HG03354 (cell line): Measurements from ENCODE around the gene RNU6-7.
A peak's percentile ranks its signal among the peaks of the same experiment; 100 is the strongest.

ENCODE experiments used
- ATAC-seq: cut with Tn5 transposase; IDR thresholded peaks from one replicate; pipeline ENCODE4 v1.9.1; 2021; ENCODE audit warnings: mild to moderate bottlenecking; ENCODE audit not compliant: unreplicated experiment, poor library complexity, severe bottlenecking

Gene RNU6-7

DNA sequence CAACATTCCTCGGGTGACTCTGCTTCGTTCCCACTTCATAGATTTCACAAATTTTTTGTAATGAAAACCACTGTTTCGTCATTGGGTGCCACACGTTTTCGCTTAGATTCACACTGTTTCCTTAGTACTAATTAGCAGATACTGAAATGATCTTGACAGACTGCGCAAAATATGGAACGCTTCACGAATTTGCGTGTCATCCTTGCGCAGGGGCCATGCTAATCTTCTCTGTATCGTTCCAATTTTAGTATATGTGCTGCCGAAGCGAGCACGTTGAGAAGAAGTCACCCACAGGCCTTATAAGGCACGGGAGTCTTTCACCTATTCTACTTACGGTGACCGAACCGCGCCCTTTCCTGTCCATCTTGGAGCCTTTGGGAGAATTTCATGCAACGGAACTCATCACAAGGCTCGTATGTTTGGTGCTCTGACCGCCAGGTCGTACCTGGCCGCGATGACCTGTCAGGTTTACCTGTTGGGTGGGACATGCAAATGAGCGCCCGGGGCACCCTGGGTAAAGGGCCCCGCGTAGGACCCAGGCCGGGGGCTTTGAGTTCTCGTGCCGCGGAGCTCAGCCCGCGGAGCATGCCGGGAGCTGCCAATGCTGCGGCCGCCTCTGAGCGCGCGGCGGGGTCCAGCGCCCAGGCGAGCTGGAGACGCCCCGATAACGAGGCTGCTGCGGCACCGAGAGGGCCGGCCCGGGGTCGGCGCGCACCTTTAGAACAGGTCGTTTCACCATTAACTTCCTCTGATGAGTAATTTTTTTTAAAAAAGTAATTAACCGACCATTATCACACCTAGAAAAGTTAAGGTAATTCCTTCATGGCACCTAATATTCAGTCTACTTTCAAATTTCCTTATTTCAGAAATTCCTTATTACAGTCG, 1.4 kb downstream of the RNU6-7 start, which contains the start of gene RNU6-8:
RNU6-8 (minus strand) TSS at position 272 of the 885 bp plus-strand sequence.
- ATAC-seq: peak; percentile 65

- no peak for ATAC-seq
Observed at GRCh38 chr14:32203928-32204357, 2.1 kb downstream of the RNU6-7 start.

GRCh38 chr14:32205554-32205953, 3.7 kb downstream of the RNU6-7 start:
- no peak for ATAC-seq

- ATAC-seq: peak; percentile 24
Observed at GRCh38 chr14:32205984-32206383, 4.1 kb downstream of the RNU6-7 start.

- ATAC-seq: no peak
Observed at GRCh38 chr14:32206552-32206951, 4.7 kb downstream of the RNU6-7 start.

DNA sequence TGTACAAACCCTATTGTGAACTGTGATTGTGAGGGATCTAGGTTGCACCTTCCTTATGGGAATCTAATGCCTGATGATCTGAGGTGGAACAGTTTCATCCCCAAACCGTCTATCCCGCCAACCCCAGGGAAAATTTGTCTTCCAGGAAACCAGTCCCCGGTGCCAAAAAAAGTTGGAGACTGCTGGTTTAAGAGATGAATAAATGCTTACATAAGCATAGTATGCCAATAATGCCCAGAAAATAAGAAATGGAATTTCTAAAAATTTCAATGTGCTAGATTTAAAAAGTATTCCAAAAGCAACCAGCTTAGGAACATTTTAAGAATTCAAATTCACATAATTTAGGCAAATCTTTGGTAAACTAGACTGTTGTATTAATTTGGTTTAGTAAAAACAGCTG, 6.6 kb downstream of the RNU6-7 start:
- no peak for ATAC-seq

DNA sequence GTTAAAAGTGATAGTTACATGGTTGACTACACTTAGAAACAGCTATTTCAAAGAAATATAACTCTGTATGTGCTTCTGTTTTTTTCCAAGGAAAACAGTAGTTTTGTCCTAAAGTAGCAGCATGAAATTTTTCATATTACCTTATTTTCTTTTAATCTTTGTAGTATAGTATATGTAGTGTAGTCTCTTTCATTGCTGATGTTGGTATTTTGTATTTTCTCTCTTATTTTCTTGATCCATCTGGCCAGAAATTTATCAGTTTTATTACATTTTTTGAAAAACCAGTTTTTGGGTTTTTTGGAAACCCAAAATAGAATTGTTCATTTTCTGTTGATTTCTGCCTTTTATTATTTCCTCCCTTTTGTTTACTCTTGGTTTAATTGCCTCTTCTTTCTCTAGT, 7.6 kb downstream of the RNU6-7 start:
- no peak for ATAC-seq

- ATAC-seq: no peak
Observed at GRCh38 chr14:32211068-32211404, 9.2 kb downstream of the RNU6-7 start.

DNA sequence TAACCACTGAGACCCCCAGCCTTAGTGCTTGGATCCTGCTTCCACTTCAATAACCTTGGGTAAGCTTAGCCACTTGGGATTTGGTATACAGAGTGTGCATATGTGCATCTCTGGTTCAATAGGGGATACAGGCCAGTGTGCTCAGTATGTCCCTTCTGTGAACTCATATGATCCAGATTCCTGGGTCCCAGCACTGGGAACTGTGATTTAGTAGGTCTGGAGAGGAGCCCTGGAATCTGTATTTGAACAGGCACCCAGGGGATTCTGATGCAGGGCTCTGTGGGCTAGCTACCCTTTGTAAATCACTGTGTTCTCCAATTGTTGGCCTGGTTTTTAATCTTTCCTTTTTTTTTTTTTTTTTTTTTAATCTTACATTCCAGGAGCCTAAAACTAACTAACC, 11.0 kb downstream of the RNU6-7 start:
- no peak for ATAC-seq

GRCh38 chr14:32217301-32217700, 15.5 kb downstream of the RNU6-7 start:
- peak; percentile 53 for ATAC-seq

- no peak for ATAC-seq
Observed at GRCh38 chr14:32224737-32225377, 23.0 kb downstream of the RNU6-7 start.

GRCh38 chr14:32225378-32225920, 23.6 kb downstream of the RNU6-7 start:
- no peak for ATAC-seq

DNA sequence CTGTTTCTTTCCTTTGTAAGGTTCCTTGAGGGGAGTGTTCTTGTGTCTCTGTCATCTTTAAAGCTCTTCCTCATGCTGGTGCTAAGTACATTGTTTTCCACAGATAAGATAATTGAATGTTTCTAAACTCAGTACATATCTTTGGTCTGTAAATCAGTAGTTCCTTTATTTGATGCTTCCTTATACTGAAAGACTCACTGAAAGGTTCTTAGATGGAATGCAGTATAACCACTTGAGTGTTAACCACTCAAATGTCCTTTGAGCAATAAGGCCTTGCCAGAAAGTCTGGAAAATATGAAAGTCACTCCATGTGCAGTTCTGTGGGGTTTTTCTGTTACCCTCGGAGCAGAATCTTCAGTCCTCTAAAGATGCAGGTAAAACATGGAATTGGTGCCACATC, 24.2 kb downstream of the RNU6-7 start:
- no peak for ATAC-seq

DNA sequence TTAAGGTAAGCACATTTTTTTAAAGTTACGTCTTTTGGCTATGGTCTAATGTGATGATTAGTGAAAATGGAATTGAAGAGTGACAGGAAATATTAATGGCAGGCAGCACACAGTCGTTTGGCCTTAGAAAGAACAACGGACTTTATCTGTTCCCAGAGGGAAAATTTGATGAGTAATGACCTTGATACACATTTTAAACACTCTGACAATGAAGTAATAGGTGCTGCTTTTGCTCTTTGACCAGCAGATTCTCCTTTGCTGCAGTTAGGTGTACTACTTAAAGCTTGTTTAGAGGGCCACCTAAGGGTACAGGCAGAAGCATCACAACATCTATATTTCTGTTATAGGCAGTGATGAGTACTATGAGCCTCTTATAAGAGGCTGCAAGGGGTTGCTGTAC, 28.3 kb downstream of the RNU6-7 start:
- no peak for ATAC-seq

GRCh38 chr14:32230695-32231280, 28.9 kb downstream of the RNU6-7 start:
- ATAC-seq: no peak

DNA sequence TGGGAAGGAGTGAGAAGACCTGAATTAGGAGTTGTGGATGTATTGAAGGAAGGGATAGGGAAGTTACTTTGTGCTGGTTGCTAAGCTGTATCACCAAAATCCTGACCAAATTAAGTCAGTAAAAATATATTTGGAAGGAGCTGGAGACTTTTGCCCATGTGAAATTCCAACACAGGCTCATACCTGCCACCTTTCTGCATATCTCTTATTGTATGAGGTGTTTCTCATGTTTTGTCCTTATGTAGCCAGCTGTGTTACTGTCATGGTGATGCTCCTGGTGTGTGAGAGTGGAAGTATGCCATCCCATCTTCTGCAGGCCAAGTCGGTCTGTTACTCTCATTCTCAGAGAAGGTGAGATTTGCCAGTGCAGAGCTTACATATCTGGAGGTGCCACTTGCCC, 30.6 kb downstream of the RNU6-7 start:
- ATAC-seq: no peak

- ATAC-seq: no peak
Observed at GRCh38 chr14:32233260-32233659, 31.4 kb downstream of the RNU6-7 start.

- ATAC-seq: no peak
Observed at GRCh38 chr14:32244404-32244803, 42.6 kb downstream of the RNU6-7 start.

GRCh38 chr14:32246751-32247150, 44.9 kb downstream of the RNU6-7 start:
- ATAC-seq: no peak

GRCh38 chr14:32249371-32249770, 47.5 kb downstream of the RNU6-7 start:
- ATAC-seq: no peak

- no peak for ATAC-seq
Observed at GRCh38 chr14:32249780-32250179, 47.9 kb downstream of the RNU6-7 start.
